H9 (cell line): ENCODE results near the gene CX3CR1. TPM values are rescaled to one million over a fixed set of nuclear protein-coding genes. Genes with fewer than 3 reads are reported as not detected.

Experiments used
- DNase-seq: peaks from one replicate; pipeline ENCODE4 v3.0.0-alpha.2; 2017
- H2AFZ ChIP-seq: one replicate; pipeline ENCODE4 v1.6.1; 2013; ENCODE audit warnings: mild to moderate bottlenecking, low read length, control low read depth, moderate library complexity
- H2AK5ac ChIP-seq: 2 replicates; pipeline ENCODE4 v1.6.1; 2013; ENCODE audit warnings: low read length, control low read depth, mixed read lengths; ENCODE audit not compliant: insufficient read length
- H2BK120ac ChIP-seq: one replicate; pipeline ENCODE4 v1.6.1; 2013; ENCODE audit warnings: low read depth, mild to moderate bottlenecking, low read length, control low read depth, inconsistent platforms; ENCODE audit not compliant: poor library complexity, severe bottlenecking
- H2BK12ac ChIP-seq: 2 replicates; pipeline ENCODE4 v1.6.1; 2013; ENCODE audit warnings: low read length, control low read depth, mixed read lengths, low read depth; ENCODE audit not compliant: insufficient read length
- H2BK15ac ChIP-seq: 2 replicates; pipeline ENCODE4 v1.6.1; 2013; ENCODE audit warnings: low read depth, low read length, control low read depth
- H2BK20ac ChIP-seq: one replicate; pipeline ENCODE4 v1.6.1; 2013; ENCODE audit warnings: low read depth, mild to moderate bottlenecking, low read length, control low read depth, inconsistent platforms; ENCODE audit not compliant: poor library complexity, severe bottlenecking
- H2BK5ac ChIP-seq: 2 replicates; pipeline ENCODE4 v1.6.1; 2013; ENCODE audit warnings: low read length, control low read depth, mixed read lengths; ENCODE audit not compliant: insufficient read length
- H3K14ac ChIP-seq: 2 replicates; pipeline ENCODE4 v1.6.1; 2013; ENCODE audit warnings: low read length, control low read depth; ENCODE audit not compliant: insufficient read depth
- H3K18ac ChIP-seq: 2 replicates; pipeline ENCODE4 v1.6.1; 2013; ENCODE audit warnings: low read depth, mild to moderate bottlenecking, mixed read lengths, low read length, control low read depth; ENCODE audit not compliant: insufficient read length
- H3K23ac ChIP-seq: 2 replicates; pipeline ENCODE4 v1.6.1; 2013; ENCODE audit warnings: low read length, control low read depth, mixed read lengths, low read depth; ENCODE audit not compliant: insufficient read length
- H3K23me2 ChIP-seq: 2 replicates; pipeline ENCODE4 v1.6.1; 2013; ENCODE audit warnings: low read depth, mild to moderate bottlenecking, mixed read lengths, low read length, control low read depth; ENCODE audit not compliant: insufficient read length, poor library complexity, severe bottlenecking
- H3K27ac ChIP-seq: 2 replicates; pipeline ENCODE4 v1.5.1; 2013; ENCODE audit warnings: low read length, control low read depth, mixed read lengths, low read depth; ENCODE audit not compliant: insufficient read length
- H3K27me3 ChIP-seq: 2 replicates; pipeline ENCODE4 v1.6.1; 2013; ENCODE audit warnings: low read length, control low read depth, inconsistent platforms; ENCODE audit not compliant: insufficient read depth
- H3K4ac ChIP-seq: 2 replicates; pipeline ENCODE4 v1.6.1; 2013; ENCODE audit warnings: low read depth, mild to moderate bottlenecking, control low read depth, inconsistent platforms, low read length, moderate library complexity
- H3K4me1 ChIP-seq: 2 replicates; pipeline ENCODE4 v1.6.1; 2013; ENCODE audit warnings: low read length, control low read depth, inconsistent platforms; ENCODE audit not compliant: insufficient read depth
- H3K4me2 ChIP-seq: 2 replicates; pipeline ENCODE4 v1.6.1; 2013; ENCODE audit warnings: low read length, control low read depth, mixed read lengths; ENCODE audit not compliant: insufficient read length, insufficient read depth
- H3K56ac ChIP-seq: 2 replicates; pipeline ENCODE4 v1.6.1; 2013; ENCODE audit warnings: low read depth, mild to moderate bottlenecking, mixed read lengths, low read length, control low read depth; ENCODE audit not compliant: insufficient read length
- H3K79me1 ChIP-seq: 2 replicates; pipeline ENCODE4 v1.6.1; 2013; ENCODE audit warnings: low read depth, mild to moderate bottlenecking, moderate library complexity, low read length, control low read depth, inconsistent platforms; ENCODE audit not compliant: insufficient read depth, poor library complexity, severe bottlenecking
- H3K79me2 ChIP-seq: 2 replicates; pipeline ENCODE4 v1.6.1; 2013; ENCODE audit warnings: low read length, control low read depth, inconsistent platforms; ENCODE audit not compliant: insufficient read depth
- H3K9ac ChIP-seq: 2 replicates; pipeline ENCODE4 v1.6.1; 2013; ENCODE audit warnings: low read length, control low read depth, mixed read lengths; ENCODE audit not compliant: insufficient read length; ENCODE audit errors: extremely low read depth
- H3K9me3 ChIP-seq: one replicate; pipeline ENCODE4 v1.6.1; 2013; ENCODE audit warnings: low read depth, low read length, inconsistent platforms; ENCODE audit not compliant: control insufficient read depth
- H3T11ph ChIP-seq: one replicate; pipeline ENCODE4 v1.6.1; 2013; ENCODE audit warnings: mild to moderate bottlenecking, low read length, control low read depth, inconsistent platforms
- H4K20me1 ChIP-seq: one replicate; pipeline ENCODE4 v1.6.1; 2013; ENCODE audit not compliant: control insufficient read depth, insufficient read length, insufficient read depth
- H4K5ac ChIP-seq: 2 replicates; pipeline ENCODE4 v1.6.1; 2013; ENCODE audit warnings: low read depth, mild to moderate bottlenecking, mixed read lengths, low read length, control low read depth; ENCODE audit not compliant: insufficient read length
- H4K8ac ChIP-seq: replicated peaks from 2 replicates; pipeline ENCODE4 v1.6.1; 2013; ENCODE audit warnings: low read length, control low read depth, mixed read lengths, low read depth; ENCODE audit not compliant: insufficient read length
- H4K91ac ChIP-seq: 2 replicates; pipeline ENCODE4 v1.6.1; 2013; ENCODE audit warnings: low read depth, mild to moderate bottlenecking, moderate library complexity, mixed read lengths, low read length, control low read depth; ENCODE audit not compliant: insufficient read length
- H3K27ac Mint-ChIP-seq, 3 experiments: 2 replicates in 2 of 3; 3 replicates in 1 of 3; pipeline ENCODE4 v1.8.0; 2020 to 2021; ENCODE audit warnings: mixed read lengths in 3 of 3, mild to moderate bottlenecking in 1 of 3, moderate library complexity in 1 of 3
- H3K27me3 Mint-ChIP-seq: 2 replicates; pipeline ENCODE4 v1.8.0; 2021; ENCODE audit warnings: low read depth, mild to moderate bottlenecking, moderate library complexity, mixed read lengths
- H3K36me3 Mint-ChIP-seq, 3 experiments: 2 replicates in 2 of 3; 3 replicates in 1 of 3; pipeline ENCODE4 v1.8.0; 2020 to 2021; ENCODE audit warnings: low read depth in 3 of 3, mixed read lengths in 3 of 3; ENCODE audit not compliant: insufficient read depth in 1 of 3
- H3K4me1 Mint-ChIP-seq, 2 experiments: 2 replicates each; pipeline ENCODE4 v1.8.0; 2020; ENCODE audit warnings: mixed read lengths in 2 of 2
- H3K4me3 Mint-ChIP-seq, 2 experiments: 2 replicates in 1 of 2; 3 replicates in 1 of 2; pipeline ENCODE4 v1.8.0; 2020 to 2021; ENCODE audit warnings: mild to moderate bottlenecking in 2 of 2, mixed read lengths in 2 of 2, moderate library complexity in 1 of 2
- H3K9me3 Mint-ChIP-seq, 2 experiments: 2 replicates in 1 of 2; 3 replicates in 1 of 2; pipeline ENCODE4 v1.8.0; 2020; ENCODE audit warnings: mild to moderate bottlenecking in 2 of 2, mixed read lengths in 2 of 2, moderate library complexity in 1 of 2
- CTCF ChIP-seq: fragments of 200-600 bp; sonication (generic); conservative IDR thresholded peaks from 3 replicates; pipeline ENCODE4 v1.8.0; 2021; ENCODE audit warnings: antibody characterized with exemption, mild to moderate bottlenecking
- WGBS: extraction: QIAGEN DNeasy Blood & Tissue Kit; methylation state at CpG from one replicate; pipeline ENCODE4 v1.1.7; 2013; ENCODE audit warnings: missing lambda C conversion rate, low lambda C conversion rate, mixed read lengths; ENCODE audit not compliant: insufficient read length; ENCODE audit errors: extremely low coverage; 5-methylcytosine and 5-hydroxymethylcytosine counted together
- total RNA-seq: library from RNA; stranded (reverse); gene quantifications from 2 replicates; pipeline ENCODE4 v1.2.1, GENCODE V29; 2021

CX3CR1 gene
- total RNA-seq, 1 experiment from 2014 or later = not detected

- TF ChIP-seq CTCF = no peak
- Histone ChIP-seq H2BK20ac (no peak overlapping the region), H2AK5ac (no peak overlapping the region), H3K23me2 (no peaks in the 10 kb centered on the region), H3K4me2 (no peak overlapping the region), H3K9me3 (no peaks in the 10 kb centered on the region), H3K27ac (no peak overlapping the region), H3K79me1 (no peaks in the 10 kb centered on the region), H3T11ph (no peak overlapping the region), H4K20me1 (no peaks in the 10 kb centered on the region), H2BK120ac (no peak overlapping the region), H2BK5ac (no peak overlapping the region), H2BK15ac (no peak overlapping the region), H3K23ac (no peak overlapping the region), H3K79me2 (no peaks in the 10 kb centered on the region), H3K18ac (no peak overlapping the region), H3K4me1 (no peaks in the 10 kb centered on the region), H3K56ac (no peak overlapping the region), H2AFZ (no peak overlapping the region), H3K9ac (no peak overlapping the region), H3K4ac (no peak overlapping the region), H4K91ac (no peak overlapping the region), H4K5ac (no peak overlapping the region), H3K27me3 (no peaks in the 10 kb centered on the region), H3K14ac (no peak overlapping the region), H2BK12ac (no peak overlapping the region), H4K8ac (no peak overlapping the region)
- Mint-ChIP-seq H3K27ac (no peak overlapping the region), H3K27me3 (peaks cover 12% of the 10 kb centered on the region), H3K9me3 (no peaks in the 10 kb centered on the region), H3K4me1 (no peaks in the 10 kb centered on the region), H3K36me3 (no peaks in the 10 kb centered on the region), H3K4me3 (no peak overlapping the region)
- no CpG with 5 or more reads among the region's 5 CpGs for WGBS
- DNase-seq = no peak
Measured at GRCh38 chr3:39255503-39256325, 24.1 kb downstream of the CX3CR1 start.
